GM21367 (cell line): ENCODE results near the gene MCIDAS.

Experiments
- ATAC-seq: cut with Tn5 transposase; IDR thresholded peaks from one replicate; pipeline ENCODE4 v1.9.1; 2021; ENCODE audit not compliant: unreplicated experiment

MCIDAS gene

GRCh38 chr5:55226934-55227663 lies at the start of gene MCIDAS:
TSS of gene MCIDAS (minus strand) at chr5:55227315. CDS start at chr5:55227138, 177 bp downstream.
- no peak for ATAC-seq

DNA sequence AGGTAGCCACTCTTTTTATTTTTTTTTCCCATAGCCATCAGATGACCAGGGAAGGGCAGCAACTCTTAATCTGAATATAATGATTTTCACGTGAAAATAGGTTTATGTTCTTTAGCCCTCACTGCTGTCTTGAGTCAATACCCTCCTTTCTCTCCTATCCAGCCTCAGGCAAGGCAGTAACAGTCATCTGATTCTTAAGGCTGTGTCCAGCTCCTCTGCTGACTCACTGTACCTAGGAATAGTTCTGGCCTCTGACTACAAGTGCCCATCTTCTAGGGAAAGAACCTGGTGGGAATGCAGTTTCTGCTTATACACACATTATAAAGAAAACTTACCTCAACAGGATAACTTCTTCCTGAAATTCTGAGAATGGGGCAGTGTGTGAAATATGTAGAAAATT lies 49.7 kb upstream of the MCIDAS start:
- ATAC-seq = no peak

DNA sequence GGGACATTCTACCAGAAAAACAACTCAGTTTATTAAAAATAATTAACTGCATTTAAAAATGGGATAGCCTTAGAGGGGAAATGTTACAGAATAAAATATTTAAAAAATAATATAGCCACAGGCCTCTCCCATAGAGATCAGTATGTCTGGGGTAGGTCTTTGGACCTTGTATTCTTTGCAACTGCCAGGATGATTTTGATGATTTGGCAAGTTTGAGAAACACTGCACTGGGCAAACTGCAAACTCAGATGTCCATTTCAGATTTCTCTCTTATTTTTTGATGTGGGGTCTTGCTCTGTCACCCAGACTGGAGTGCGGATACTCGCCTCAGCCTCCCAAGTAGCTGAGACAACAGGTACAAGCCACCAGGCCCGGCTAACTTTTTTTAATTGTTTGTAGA lies 31.2 kb upstream of the MCIDAS start:
- no peak for ATAC-seq

DNA sequence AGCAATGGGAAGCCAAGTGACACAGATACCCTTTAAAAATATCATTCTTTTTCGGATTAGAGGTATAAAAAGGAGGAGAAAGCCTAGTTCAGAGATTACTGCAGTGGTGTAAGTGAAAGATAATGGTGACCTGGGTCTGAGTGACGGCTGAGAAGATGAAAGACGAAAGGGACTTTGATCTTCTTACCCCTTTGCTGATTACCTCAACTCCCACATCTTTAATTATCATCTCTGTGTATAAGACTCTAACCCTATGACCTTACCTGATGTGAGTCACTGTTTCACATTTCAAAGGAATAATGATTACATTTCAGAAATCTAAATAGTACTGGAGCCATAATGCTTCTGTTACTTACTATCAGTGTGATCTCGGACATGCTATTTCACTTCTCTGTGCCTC lies 27.7 kb upstream of the MCIDAS start:
- ATAC-seq = no peak

- no peak for ATAC-seq
Observed at GRCh38 chr5:55250064-55250463, 22.9 kb upstream of the MCIDAS start.

GRCh38 chr5:55241746-55242145 lies 14.6 kb upstream of the MCIDAS start:
- ATAC-seq = no peak

DNA sequence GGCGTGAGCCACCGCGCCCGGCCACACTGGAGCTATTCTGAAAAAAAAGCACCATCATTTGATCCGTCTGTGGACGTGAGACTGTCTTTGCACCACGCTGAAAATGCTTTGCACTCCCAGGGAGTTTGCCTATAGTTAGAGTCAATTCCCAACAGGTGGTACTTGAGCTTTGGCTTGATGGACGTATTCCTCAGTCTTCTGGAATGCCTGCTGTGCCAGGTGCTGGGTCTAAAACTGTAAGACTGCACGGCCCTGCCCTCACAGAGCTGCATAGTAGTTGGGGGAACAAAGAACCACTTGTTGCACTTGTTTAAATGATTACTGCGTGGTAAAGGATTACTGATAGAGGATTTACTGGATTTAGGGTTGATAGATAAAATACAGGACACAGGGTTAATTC lies 9.7 kb upstream of the MCIDAS start:
- no peak for ATAC-seq

GRCh38 chr5:55234121-55234700 lies 7.1 kb upstream of the MCIDAS start:
- no peak for ATAC-seq

- peak; percentile 49 for ATAC-seq
Observed at GRCh38 chr5:55232985-55233928, 6.1 kb upstream of the MCIDAS start, which contains the start of gene CCNO. TSS of gene CCNO (minus strand) at chr5:55233608. CDS start at chr5:55233523, 85 bp downstream.

DNA sequence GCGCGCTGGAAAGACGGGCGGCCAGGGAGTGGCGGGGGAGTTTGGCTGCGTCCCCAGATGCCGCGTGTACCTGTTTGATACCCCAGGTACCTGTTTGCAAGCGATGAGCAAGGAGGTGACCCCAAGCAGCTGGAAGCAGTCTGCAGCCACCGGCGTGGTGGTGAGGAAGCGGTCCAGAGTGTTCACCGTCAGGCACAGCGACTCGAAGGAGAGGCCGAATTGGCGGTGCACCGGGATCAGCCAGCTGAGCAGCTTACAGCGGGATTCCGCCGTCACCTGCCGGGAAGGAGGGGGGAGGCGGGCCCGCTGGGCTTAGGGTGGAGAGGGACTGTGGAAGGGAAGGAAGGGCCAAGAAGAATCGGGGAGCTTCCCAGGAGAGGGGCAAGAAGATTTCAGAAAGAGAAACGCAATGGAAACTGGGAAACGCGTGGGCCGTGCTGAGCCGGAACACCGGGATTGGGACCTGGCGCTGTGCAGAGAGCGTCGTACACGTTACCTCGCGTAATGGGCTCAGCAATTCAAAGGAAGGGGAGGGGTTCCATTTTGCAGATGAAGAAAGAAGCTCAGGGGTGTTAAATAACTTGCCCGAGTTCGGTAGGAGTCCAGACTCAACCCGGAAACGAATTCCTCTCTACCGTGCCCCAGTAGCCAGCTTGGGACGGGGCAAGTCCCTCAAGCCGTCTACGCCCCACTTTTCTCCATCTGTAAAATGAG lies 5.3 kb upstream of the MCIDAS start:
- no peak for ATAC-seq

- no peak for ATAC-seq
Observed at GRCh38 chr5:55231919-55232270, 4.8 kb upstream of the MCIDAS start.

DNA sequence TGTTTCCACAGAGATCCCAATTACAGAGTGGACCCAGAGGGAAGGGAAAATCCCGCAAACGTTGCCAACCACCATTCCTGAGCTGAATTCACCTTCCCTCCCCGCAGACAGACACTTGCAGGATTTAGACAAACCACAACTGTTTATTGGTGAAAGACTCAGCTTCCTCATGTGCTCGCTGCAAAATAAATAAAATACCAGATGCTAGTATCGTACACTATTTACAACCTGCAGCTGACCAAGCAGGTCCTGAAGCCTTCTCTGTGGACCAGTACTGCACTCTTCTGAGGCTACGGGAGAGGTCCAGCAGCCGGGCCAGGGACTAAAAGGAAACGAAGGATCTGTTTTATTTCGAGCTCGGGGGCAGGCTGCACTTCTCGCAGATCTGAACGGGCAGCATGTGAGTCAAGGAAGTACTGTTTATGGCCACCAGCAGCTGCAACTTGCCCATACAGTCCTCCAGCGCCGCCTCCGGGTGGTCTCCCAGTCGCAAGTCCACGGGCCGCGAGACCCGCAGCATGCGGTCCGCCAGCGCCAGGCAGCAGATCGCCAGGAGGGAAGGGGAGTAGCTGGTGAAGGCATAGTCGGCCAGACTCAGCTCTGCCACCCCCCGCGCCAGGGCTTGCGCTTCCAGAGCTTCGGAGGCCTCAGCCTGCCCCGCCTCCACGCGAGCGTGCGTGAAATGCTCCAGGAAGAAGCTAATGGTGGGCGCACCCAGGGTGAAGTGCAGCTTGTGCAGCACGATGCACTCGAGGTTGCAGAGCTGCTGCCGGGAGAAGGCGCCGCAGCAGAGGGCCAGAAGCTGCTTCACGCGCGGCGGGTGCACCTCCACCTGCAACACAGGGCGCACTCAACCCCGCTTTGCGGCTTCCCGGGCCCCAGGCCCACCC lies 4.2 kb upstream of the MCIDAS start:
- ATAC-seq = no peak

- no peak for ATAC-seq
Observed at GRCh38 chr5:55230086-55230629, 3.0 kb upstream of the MCIDAS start.

DNA sequence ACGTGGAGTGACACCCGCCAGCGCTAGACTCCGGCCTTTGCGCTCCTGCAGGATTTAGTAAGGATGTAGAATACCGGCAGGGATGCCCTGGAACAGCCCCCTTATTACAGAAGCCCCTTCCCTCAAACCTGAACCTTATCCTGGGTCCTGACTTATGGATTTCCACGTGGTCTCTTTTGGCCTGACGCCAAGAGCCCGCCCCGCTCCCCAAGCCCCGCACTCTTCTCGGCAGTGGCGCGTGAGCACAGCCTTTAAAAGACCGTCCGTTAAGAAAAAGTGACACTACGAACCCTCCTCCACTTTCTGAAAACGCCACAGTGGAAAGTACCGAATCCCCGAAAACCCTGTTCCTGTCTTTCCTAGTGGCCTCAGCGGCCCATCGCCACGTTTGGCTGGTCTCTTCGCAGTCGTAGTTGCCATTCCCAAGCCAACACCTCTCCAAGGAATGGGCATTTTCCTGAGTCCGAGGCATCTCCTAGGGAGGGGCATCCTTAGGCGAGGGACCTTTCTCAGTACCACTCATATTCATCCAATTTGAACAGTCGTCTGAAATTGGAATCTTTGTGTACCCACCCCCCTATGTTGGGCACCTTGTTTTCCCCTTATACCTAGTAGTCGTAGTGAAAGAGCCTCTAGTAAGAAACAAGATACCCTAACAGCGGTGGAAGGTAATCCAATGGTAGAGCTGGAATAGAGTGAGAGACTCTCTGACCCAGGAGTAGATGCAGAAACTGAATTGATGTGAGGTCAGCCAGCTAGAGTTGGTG lies 732 bp upstream of the MCIDAS start:
- ATAC-seq = no peak

DNA sequence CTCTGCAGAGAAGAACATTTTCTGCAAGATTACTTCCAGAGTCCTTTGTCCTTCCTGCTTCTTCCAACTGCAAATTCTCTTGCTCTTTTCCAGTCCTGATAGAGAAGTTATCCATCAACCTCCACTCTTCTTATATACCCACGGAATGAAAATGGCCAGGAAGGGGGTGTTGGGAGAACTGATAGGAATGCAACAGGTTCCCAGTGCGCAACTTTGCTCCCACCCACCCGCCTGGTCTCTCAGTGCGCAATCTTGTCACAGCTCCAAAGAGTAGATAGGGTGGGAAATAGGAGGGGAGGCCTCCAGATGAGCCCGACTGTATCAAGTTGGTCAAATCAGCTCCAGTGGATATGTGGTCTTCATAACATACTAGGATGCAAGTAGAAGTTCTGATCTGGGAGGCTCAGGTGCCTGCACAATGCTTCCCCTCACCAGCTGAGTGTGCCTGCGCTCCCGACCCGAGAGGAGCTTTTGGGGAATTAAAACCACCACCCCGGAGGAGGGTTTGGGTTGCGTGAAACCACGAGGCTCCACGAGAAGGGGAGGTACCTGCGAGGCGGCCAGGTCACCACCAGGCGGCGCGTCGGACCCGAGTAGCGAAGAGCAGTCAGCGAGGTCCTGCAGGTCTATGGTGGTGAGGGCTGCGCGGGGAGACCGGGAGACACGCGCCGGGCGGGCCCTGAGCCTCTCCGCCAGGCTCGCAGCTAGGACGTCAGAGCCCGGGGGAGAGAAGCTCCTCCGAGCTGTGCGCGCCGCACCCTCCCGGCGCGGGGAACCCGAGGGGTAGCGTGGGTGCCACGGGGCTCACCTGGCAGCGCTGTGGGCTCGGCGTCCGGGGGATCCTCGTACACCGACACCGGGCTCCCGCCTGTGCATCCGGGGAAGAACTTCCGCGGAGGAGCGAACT lies 835 bp downstream of the MCIDAS start:
- ATAC-seq = peak; percentile 62

- no peak for ATAC-seq
Observed at GRCh38 chr5:55225346-55225745, 1.8 kb downstream of the MCIDAS start.

DNA sequence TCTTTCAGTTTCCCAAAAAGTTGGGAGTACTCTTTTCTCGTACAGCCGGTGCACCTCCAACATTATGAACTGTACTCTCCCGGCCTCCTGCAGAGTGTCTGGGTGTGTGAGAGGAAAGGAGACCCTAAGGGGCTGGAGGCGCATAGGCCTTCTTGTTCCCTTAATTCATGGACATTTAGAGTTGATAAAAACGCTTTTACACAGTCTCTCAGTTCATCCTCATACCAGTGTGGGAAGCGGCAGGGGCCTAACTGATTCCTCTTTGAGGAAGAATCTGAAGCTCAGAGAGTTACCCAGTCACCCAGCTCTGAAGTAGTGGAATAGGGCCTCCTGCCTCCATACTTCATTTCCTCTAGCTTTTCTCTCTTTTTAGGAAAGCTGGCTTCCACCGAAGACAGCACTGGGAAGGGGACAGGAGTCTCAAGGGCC lies 3.3 kb downstream of the MCIDAS start:
- no peak for ATAC-seq
